Measurements from ENCODE around the gene CTDP1. TPM values are rescaled to one million over a fixed set of nuclear protein-coding genes. Genes with fewer than 3 reads are reported as not detected.

Gene CTDP1
- total RNA-seq, 2 experiments from 2014 or later = 28.0 to 29.1 TPM

GRCh38 chr18:79772865-79773696 is 93.5 kb downstream of the CTDP1 start:
- Mint-ChIP-seq H3K27me3 (ENCODE audit: low read depth) (peaks cover 20% of the 10 kb centered on the region), H3K9me3 (peaks cover 3% of the 10 kb centered on the region), H3K27ac (no peak overlapping the region), H3K4me1 (ENCODE audit: low read depth) (no peaks in the 10 kb centered on the region), H3K36me3 (ENCODE audit: low read depth) (peaks cover under 1% of the 10 kb centered on the region), H3K4me3 (no peak overlapping the region)
- DNase-seq = no peak
- intact Hi-C loops (cut with micrococcal nuclease) = no loop called here
- CTCF ChIA-PET = no interaction called here

DNA sequence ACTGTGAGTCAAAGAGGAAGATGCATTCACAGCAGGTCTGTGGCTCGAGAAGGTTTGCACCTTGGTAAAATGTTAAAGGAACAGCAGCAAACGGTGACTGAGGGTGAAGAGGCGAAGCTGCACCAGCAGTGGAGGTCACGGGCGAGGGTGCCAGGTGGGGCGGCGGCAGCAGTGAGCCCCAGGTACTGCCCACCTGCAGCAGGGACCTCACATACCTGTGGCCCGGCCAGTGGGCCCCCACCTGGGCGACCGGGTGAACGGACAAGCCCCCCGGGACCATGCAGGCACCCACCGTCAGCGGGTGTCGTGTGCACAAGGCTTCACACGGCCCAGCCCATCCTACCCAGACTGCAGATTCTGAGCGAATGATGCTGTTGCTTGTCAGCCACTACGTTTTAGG is 94.5 kb downstream of the CTDP1 start:
- Mint-ChIP-seq H3K4me3 (no peak overlapping the region), H3K36me3 (ENCODE audit: low read depth) (no peaks in the 10 kb centered on the region), H3K9me3 (no peaks in the 10 kb centered on the region), H3K4me1 (ENCODE audit: low read depth) (no peaks in the 10 kb centered on the region), H3K27me3 (ENCODE audit: low read depth) (peaks cover 15% of the 10 kb centered on the region), H3K27ac (no peak overlapping the region)
- intact Hi-C loops (cut with micrococcal nuclease) = no loop called here
- DNase-seq = no peak
- CTCF ChIA-PET = no interaction called here

GRCh38 chr18:79775441-79776221 is 96.0 kb downstream of the CTDP1 start:
- Mint-ChIP-seq H3K4me1 (ENCODE audit: low read depth) (no peaks in the 10 kb centered on the region), H3K4me3 (no peak overlapping the region), H3K36me3 (ENCODE audit: low read depth) (no peaks in the 10 kb centered on the region), H3K27me3 (ENCODE audit: low read depth) (peaks cover 11% of the 10 kb centered on the region), H3K9me3 (no peaks in the 10 kb centered on the region), H3K27ac (no peak overlapping the region)
- no peak for DNase-seq
- CTCF ChIA-PET = interaction anchor here (0.6 kb wide), 1 partner anchor 151 kb away, joined by 4 read pairs; no protein-coding TSS in a partner anchor
- intact Hi-C loops (cut with micrococcal nuclease) = no loop called here

GRCh38 chr18:79776674-79777073 is 97.1 kb downstream of the CTDP1 start:
- no peaks in the 10 kb centered on the region for H3K9me3 Mint-ChIP-seq
- peaks cover 11% of the 10 kb centered on the region for H3K27me3 Mint-ChIP-seq (ENCODE audit: low read depth)
- no peak overlapping the region for H3K4me3 Mint-ChIP-seq
- no peaks in the 10 kb centered on the region for H3K4me1 Mint-ChIP-seq (ENCODE audit: low read depth)
- DNase-seq = no peak
- H3K27ac Mint-ChIP-seq = no peak overlapping the region
- intact Hi-C loops (cut with micrococcal nuclease) = no loop called here
- CTCF ChIA-PET = interaction anchor here (0.6 kb wide), 1 partner anchor 150 kb away, joined by 4 read pairs; no protein-coding TSS in a partner anchor
- H3K36me3 Mint-ChIP-seq (ENCODE audit: low read depth) = no peaks in the 10 kb centered on the region

- Mint-ChIP-seq H3K9me3 (no peaks in the 10 kb centered on the region), H3K27ac (no peak overlapping the region), H3K4me1 (ENCODE audit: low read depth) (no peaks in the 10 kb centered on the region), H3K36me3 (ENCODE audit: low read depth) (no peaks in the 10 kb centered on the region), H3K4me3 (no peak overlapping the region), H3K27me3 (ENCODE audit: low read depth) (peaks cover 9% of the 10 kb centered on the region)
- DNase-seq = no peak
- intact Hi-C loops (cut with micrococcal nuclease) = no loop called here
- CTCF ChIA-PET = no interaction called here
Measured at GRCh38 chr18:79778291-79778791, 98.7 kb downstream of the CTDP1 start.

DNA sequence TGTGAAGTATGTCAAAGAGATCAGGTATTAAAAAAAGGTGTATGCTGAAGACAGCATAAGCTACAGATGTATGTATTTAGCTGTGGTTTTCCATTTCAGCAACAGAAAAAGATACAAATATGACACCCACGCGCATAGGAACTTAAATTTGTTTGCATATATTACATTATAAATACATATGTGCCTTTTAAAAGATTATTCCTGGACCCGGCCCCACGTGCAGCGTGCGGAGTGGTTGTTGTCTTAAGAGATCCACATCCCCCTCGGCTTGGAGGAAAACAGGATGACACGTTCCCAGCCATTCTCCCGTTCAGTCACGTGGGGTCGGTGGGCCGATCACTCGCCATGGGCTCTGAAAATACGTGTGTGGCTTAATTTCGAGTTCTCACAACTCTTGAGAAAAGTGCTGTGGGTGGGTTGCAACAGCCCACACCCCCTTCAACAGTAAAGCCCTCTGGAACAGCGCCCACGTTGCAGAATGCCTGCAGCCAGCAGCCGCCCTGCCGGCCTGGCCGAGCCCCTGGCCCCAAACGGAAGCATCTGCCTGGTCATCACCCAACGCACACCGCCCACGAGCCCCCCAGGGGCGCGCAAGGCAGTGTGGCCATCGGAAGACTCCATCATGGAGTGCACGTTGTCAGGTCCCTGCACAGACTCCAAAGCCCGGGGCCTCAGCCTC is 99.6 kb downstream of the CTDP1 start:
- Mint-ChIP-seq H3K4me1 (ENCODE audit: low read depth) (no peaks in the 10 kb centered on the region), H3K36me3 (ENCODE audit: low read depth) (no peaks in the 10 kb centered on the region), H3K9me3 (no peaks in the 10 kb centered on the region), H3K27me3 (ENCODE audit: low read depth) (peaks cover 8% of the 10 kb centered on the region), H3K27ac (no peak overlapping the region), H3K4me3 (no peak overlapping the region)
- CTCF ChIA-PET = no interaction called here
- DNase-seq = no peak
- intact Hi-C loops (cut with micrococcal nuclease) = no loop called here

DNA sequence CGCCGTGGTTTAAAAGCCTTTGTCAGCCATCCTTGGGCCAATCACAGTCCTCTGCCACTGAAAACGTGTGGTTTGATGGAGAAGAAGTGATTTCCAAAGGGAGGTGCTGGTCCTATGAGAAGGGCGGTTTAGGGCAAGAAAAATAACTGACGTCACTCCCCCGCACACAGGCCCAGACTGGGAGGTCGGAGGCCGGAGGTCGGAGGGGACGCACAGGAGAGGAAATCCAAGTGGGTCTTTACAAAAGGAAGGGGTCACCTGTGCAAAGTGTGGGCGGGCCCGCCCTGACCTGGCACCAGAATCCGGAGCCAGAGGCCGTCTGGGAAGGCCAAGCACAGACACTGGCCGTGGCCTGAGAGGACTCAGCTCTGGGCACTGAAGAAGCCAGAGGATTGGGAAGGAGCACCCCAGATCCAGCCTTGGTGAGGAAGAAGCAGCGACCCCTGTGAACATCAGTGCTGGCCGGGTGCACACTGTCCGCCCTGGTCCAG is 100.1 kb downstream of the CTDP1 start:
- Mint-ChIP-seq H3K36me3 (ENCODE audit: low read depth) (no peaks in the 10 kb centered on the region), H3K9me3 (no peaks in the 10 kb centered on the region), H3K4me3 (no peak overlapping the region), H3K4me1 (ENCODE audit: low read depth) (no peaks in the 10 kb centered on the region), H3K27me3 (ENCODE audit: low read depth) (peaks cover 11% of the 10 kb centered on the region), H3K27ac (no peak overlapping the region)
- CTCF ChIA-PET = no interaction called here
- DNase-seq = no peak
- intact Hi-C loops (cut with micrococcal nuclease) = no loop called here

DNA sequence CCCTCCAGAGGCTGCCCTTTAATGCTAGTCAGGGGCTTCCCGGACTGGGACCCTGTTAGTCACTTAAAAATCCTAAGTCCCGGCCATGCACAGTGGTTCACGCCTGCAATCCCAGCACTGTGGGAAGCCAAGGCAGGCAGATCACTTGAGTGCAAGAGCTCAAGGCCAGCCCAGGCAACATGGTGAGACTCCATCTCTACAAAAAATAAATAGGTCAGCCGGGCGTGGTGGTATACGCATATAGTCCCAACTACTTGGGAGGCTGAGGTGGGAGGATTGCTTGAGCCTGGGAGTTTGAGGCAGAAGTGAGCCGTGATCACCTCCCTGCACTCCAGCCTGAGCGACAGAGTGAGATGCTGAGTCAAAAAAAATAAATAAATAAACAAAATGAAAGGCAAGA is 100.9 kb downstream of the CTDP1 start:
- no peak overlapping the region for H3K27ac Mint-ChIP-seq
- no peak overlapping the region for H3K4me3 Mint-ChIP-seq
- H3K27me3 Mint-ChIP-seq (ENCODE audit: low read depth) = peaks cover 13% of the 10 kb centered on the region
- intact Hi-C loops (cut with micrococcal nuclease) = no loop called here
- CTCF ChIA-PET = no interaction called here
- no peak for DNase-seq
- no peaks in the 10 kb centered on the region for H3K36me3 Mint-ChIP-seq (ENCODE audit: low read depth)
- H3K9me3 Mint-ChIP-seq = no peaks in the 10 kb centered on the region
- no peaks in the 10 kb centered on the region for H3K4me1 Mint-ChIP-seq (ENCODE audit: low read depth)

GRCh38 chr18:79781331-79781941 is 101.8 kb downstream of the CTDP1 start:
- Mint-ChIP-seq H3K9me3 (no peaks in the 10 kb centered on the region), H3K36me3 (ENCODE audit: low read depth) (no peaks in the 10 kb centered on the region), H3K27ac (no peak overlapping the region), H3K4me1 (ENCODE audit: low read depth) (no peaks in the 10 kb centered on the region), H3K4me3 (no peak overlapping the region), H3K27me3 (ENCODE audit: low read depth) (peaks cover 16% of the 10 kb centered on the region)
- CTCF ChIA-PET = interaction anchor here (0.7 kb wide), 1 partner anchor 444 kb away, joined by 3 read pairs; no protein-coding TSS in a partner anchor
- DNase-seq = no peak
- intact Hi-C loops (cut with micrococcal nuclease) = no loop called here

DNA sequence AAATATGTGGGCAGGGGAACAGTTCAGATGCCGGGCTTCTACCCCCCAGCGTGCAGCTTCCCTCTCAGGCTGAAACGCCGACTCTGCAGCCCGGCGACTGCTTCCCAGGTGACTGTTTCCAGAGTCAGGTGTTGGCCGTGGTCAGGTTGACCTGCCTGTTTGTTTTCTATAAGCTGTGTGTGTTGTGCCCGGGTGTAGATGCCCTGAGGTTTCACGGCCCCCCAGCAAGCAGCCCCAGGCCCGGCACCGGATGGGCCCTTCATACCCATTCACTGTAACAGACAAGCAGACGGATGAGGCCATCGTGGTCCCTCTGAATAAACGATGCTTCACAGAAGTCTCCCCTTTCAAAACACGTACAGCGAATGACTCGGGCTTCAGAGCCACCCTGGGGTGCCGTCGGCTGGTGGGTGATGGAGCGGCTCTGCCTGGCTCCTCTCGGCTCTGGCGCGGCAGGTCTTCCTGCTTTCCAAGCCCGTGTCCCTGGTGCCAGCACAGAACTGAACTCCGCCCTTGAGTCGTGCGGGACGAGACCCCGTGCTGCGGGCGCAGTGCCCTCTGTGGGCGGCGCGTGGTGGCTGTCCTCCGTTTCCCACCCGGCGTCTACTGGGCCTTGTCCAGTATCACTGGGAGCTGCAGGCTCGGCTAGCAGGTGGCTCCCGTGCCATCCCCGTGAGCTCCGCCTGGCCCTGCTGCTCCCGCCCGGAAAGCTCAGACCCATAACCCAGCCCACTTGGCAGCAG is 103.1 kb downstream of the CTDP1 start:
- no peaks in the 10 kb centered on the region for H3K9me3 Mint-ChIP-seq
- no peak overlapping the region for H3K4me3 Mint-ChIP-seq
- H3K27me3 Mint-ChIP-seq (ENCODE audit: low read depth) = peaks cover 24% of the 10 kb centered on the region
- no peaks in the 10 kb centered on the region for H3K36me3 Mint-ChIP-seq (ENCODE audit: low read depth)
- intact Hi-C loops (cut with micrococcal nuclease) = no loop called here
- CTCF ChIA-PET = interaction anchor here (0.7 kb wide), 1 partner anchor 442 kb away, joined by 3 read pairs; no protein-coding TSS in a partner anchor
- H3K4me1 Mint-ChIP-seq (ENCODE audit: low read depth) = no peaks in the 10 kb centered on the region
- H3K27ac Mint-ChIP-seq = no peak overlapping the region
- no peak for DNase-seq

- no peaks in the 10 kb centered on the region for H3K9me3 Mint-ChIP-seq
- no peaks in the 10 kb centered on the region for H3K4me1 Mint-ChIP-seq (ENCODE audit: low read depth)
- no peak for DNase-seq
- no peak overlapping the region for H3K27ac Mint-ChIP-seq
- H3K27me3 Mint-ChIP-seq (ENCODE audit: low read depth) = peaks cover 31% of the 10 kb centered on the region
- H3K4me3 Mint-ChIP-seq = no peak overlapping the region
- no peaks in the 10 kb centered on the region for H3K36me3 Mint-ChIP-seq (ENCODE audit: low read depth)
- CTCF ChIA-PET = no interaction called here
- intact Hi-C loops (cut with micrococcal nuclease) = no loop called here
Measured at GRCh38 chr18:79784071-79784913, 104.7 kb downstream of the CTDP1 start.

All from activated naive CD4-positive, alpha-beta T cell treated with anti-CD3 and anti-CD28 coated beads for 36 hours (primary cell).